ENCODE data around the gene AIP. TPM values are rescaled to one million over a fixed set of nuclear protein-coding genes. Genes with fewer than 3 reads are reported as not detected.

AIP gene
- total RNA-seq, 4 donors from 2014 or later = 39.9 to 75.9 (median 58.4) TPM

DNA sequence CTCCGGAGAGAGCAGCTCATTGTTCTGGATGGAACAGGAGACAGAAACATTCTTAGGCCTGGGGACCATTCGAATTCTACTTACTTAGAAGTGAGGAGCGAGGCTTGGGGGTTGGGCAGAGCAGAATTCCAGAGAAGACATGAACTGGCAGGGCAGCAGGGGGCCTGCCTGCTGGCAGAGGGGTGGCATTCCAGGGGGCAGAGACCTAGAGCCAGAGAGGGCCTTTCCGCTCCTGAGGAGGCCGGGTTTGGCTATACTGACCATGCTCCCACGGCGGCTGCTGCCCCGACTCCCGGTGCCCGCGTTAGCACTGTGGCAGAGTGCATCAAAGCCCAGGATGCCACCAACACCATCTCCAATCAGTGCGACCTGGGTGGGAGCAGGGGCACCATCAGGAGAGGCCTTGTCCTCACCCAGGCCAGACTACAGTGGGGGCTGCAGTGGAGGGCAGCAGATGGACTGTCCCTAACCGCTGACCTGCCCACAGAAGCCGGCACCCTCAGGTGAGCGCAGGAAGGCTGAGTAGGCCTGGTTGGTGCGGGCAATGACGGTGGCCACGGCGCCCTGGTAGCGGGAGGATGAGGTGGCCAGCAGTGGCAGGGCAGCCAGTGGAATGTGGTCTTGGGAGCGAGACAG is 14.9 kb downstream of the AIP start:
- H3K36me3 ChIP-seq = peaks cover 0 to 86% (median 0%) of the 10 kb centered on the region in 3 donors

GRCh38 chr11:67498544-67498972 is 15.7 kb downstream of the AIP start:
- TF ChIP-seq POLR2A (IDR thresholded peaks at IDR 0.05) (no peak), CTCF (IDR thresholded peaks at IDR 0.05) (no peak)
- H3K27ac ChIP-seq = no peak overlapping the region
- H3K4me1 ChIP-seq = peaks cover 0 to 5% (median 3%) of the 10 kb centered on the region in 4 donors
- H3K36me3 ChIP-seq = peaks cover 0 to 79% (median 0%) of the 10 kb centered on the region in 3 donors
- H3K27me3 ChIP-seq = no peaks in the 10 kb centered on the region
- H3K4me3 ChIP-seq = no peak overlapping the region
- H3K9me3 ChIP-seq = no peaks in the 10 kb centered on the region
- no peak for DNase-seq

More for the DNA sequence above, 14.9 kb downstream of the AIP start:
- no peak overlapping the region for H3K4me3 ChIP-seq
- no peaks in the 10 kb centered on the region for H3K4me1 ChIP-seq
- H3K27me3 ChIP-seq = no peaks in the 10 kb centered on the region
- no peak for DNase-seq
- H3K27ac ChIP-seq = no peak overlapping the region
- no peaks in the 10 kb centered on the region for H3K9me3 ChIP-seq
- TF ChIP-seq POLR2A (IDR thresholded peaks at IDR 0.05) = no peak
- TF ChIP-seq CTCF (IDR thresholded peaks at IDR 0.05) = no peak

GRCh38 chr11:67499808-67500483 is 17.1 kb downstream of the AIP start:
- DNase-seq = no peak
- H3K27me3 ChIP-seq = no peaks in the 10 kb centered on the region
- no peak overlapping the region for H3K4me3 ChIP-seq
- no peak overlapping the region for H3K27ac ChIP-seq
- H3K9me3 ChIP-seq = no peaks in the 10 kb centered on the region
- H3K36me3 ChIP-seq = peaks cover 0 to 67% (median 0%) of the 10 kb centered on the region in 3 donors
- peaks cover 0 to 10% (median 8%) of the 10 kb centered on the region in 4 donors for H3K4me1 ChIP-seq
- no peak for TF ChIP-seq CTCF (IDR thresholded peaks at IDR 0.05)
- no peak for TF ChIP-seq POLR2A (IDR thresholded peaks at IDR 0.05)

DNA sequence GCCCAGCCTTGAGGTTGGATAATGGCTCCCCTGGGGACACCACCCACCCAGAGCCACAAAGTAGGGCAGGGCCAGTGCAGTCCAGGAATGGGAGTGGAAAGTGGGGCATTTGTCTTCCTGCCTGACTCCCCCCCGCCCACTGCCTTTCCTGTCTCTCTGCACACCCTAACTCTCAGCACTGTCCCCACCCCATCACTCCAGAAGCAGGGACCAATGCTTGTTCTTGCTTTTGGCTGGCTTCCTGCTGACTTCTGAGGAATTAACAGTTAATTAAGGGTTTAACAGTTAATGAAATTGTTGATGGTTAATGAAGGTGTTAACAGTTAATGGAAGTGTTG is 17.6 kb downstream of the AIP start:
- Histone ChIP-seq H3K4me3 (no peak overlapping the region), H3K9me3 (no peaks in the 10 kb centered on the region), H3K27me3 (no peaks in the 10 kb centered on the region), H3K4me1 (peaks cover 0 to 14% (median 10%) of the 10 kb centered on the region in 4 donors), H3K27ac (no peak overlapping the region), H3K36me3 (peaks cover 0 to 62% (median 0%) of the 10 kb centered on the region in 3 donors)
- TF ChIP-seq CTCF (IDR thresholded peaks at IDR 0.05) = no peak
- no peak for TF ChIP-seq POLR2A (IDR thresholded peaks at IDR 0.05)
- no peak for DNase-seq

- Histone ChIP-seq H3K27ac (no peak overlapping the region), H3K4me1 (peaks cover 0 to 19% (median 16%) of the 10 kb centered on the region in 4 donors), H3K36me3 (peaks cover 0 to 55% (median 0%) of the 10 kb centered on the region in 3 donors), H3K27me3 (no peaks in the 10 kb centered on the region), H3K9me3 (no peaks in the 10 kb centered on the region), H3K4me3 (no peak overlapping the region)
- no peak for TF ChIP-seq CTCF (IDR thresholded peaks at IDR 0.05)
- no peak for TF ChIP-seq POLR2A (IDR thresholded peaks at IDR 0.05)
- DNase-seq = peak in 1 of 3 donors; percentile 44
These were observed 18.2 kb downstream of the AIP start for GRCh38 chr11:67500831-67501715.
